ENCODE data around the gene LYPD3. TPM values are rescaled to one million over a fixed set of nuclear protein-coding genes. Genes with fewer than 3 reads are reported as not detected.
"Not testable (repeated sequence)": the region's sequence is repeated elsewhere in the genome, so short reads cannot be mapped to it uniquely, and the experiment has no call there.

The LYPD3 gene
- total RNA-seq, 1 experiment from 2014 or later: 0.78 TPM

- in situ Hi-C loops (cut with HindIII; ENCODE audit: low pct_unique_long_range_greater_than_20kb, low sequenced_read_pairs): loop anchor here (25.0 kb wide), 1 partner anchor 93 kb away; the partner anchor contains the start of genes ETHE1 and ZNF575
- peak; percentile 76 for DNase-seq (ENCODE audit: low read depth)
Observed at GRCh38 chr19:43444531-43445287, 20.7 kb downstream of the LYPD3 start.

- in situ Hi-C loops (cut with HindIII; ENCODE audit: low pct_unique_long_range_greater_than_20kb, low sequenced_read_pairs): loop anchor here (25.0 kb wide), 1 partner anchor 93 kb away; the partner anchor contains the start of genes ETHE1 and ZNF575
- DNase-seq (ENCODE audit: low read depth): not testable (repeated sequence)
Observed at GRCh38 chr19:43444091-43444490, 21.3 kb downstream of the LYPD3 start.

- in situ Hi-C loops (cut with HindIII; ENCODE audit: low pct_unique_long_range_greater_than_20kb, low sequenced_read_pairs): loop anchor here (25.0 kb wide), 1 partner anchor 96 kb away; the partner anchor contains the start of genes ETHE1 and ZNF575
- DNase-seq (ENCODE audit: low read depth): no peak
Observed at GRCh38 chr19:43441716-43442115, 23.7 kb downstream of the LYPD3 start.

- no peak for DNase-seq (ENCODE audit: low read depth)
- in situ Hi-C loops (cut with HindIII; ENCODE audit: low pct_unique_long_range_greater_than_20kb, low sequenced_read_pairs): loop anchor here (25.0 kb wide), 1 partner anchor 98 kb away; the partner anchor contains the start of genes ETHE1 and ZNF575
Observed at GRCh38 chr19:43439709-43440063, 25.7 kb downstream of the LYPD3 start.

GRCh38 chr19:43439032-43439708, 26.2 kb downstream of the LYPD3 start:
- no peak for DNase-seq (ENCODE audit: low read depth)
- in situ Hi-C loops (cut with HindIII; ENCODE audit: low pct_unique_long_range_greater_than_20kb, low sequenced_read_pairs): loop anchor here (25.0 kb wide), 1 partner anchor 98 kb away; the partner anchor contains the start of genes ETHE1 and ZNF575

- DNase-seq (ENCODE audit: low read depth): no peak
- in situ Hi-C loops (cut with HindIII; ENCODE audit: low pct_unique_long_range_greater_than_20kb, low sequenced_read_pairs): loop anchor here (25.0 kb wide), 1 partner anchor 99 kb away; the partner anchor contains the start of genes ETHE1 and ZNF575
Observed at GRCh38 chr19:43438291-43439031, 26.9 kb downstream of the LYPD3 start.

- DNase-seq (ENCODE audit: low read depth): no peak
- in situ Hi-C loops (cut with HindIII; ENCODE audit: low pct_unique_long_range_greater_than_20kb, low sequenced_read_pairs): loop anchor here (25.0 kb wide), 1 partner anchor 100 kb away; the partner anchor contains the start of genes ETHE1 and ZNF575
Observed at GRCh38 chr19:43437712-43438111, 27.7 kb downstream of the LYPD3 start.

- in situ Hi-C loops (cut with HindIII; ENCODE audit: low pct_unique_long_range_greater_than_20kb, low sequenced_read_pairs): loop anchor here (25.0 kb wide), 1 partner anchor 100 kb away; the partner anchor contains the start of genes ETHE1 and ZNF575
- DNase-seq (ENCODE audit: low read depth): not testable (repeated sequence)
Observed at GRCh38 chr19:43437284-43437683, 28.1 kb downstream of the LYPD3 start.

GRCh38 chr19:43435775-43436174, 29.6 kb downstream of the LYPD3 start:
- in situ Hi-C loops (cut with HindIII; ENCODE audit: low pct_unique_long_range_greater_than_20kb, low sequenced_read_pairs): loop anchor here (25.0 kb wide), 1 partner anchor 102 kb away; the partner anchor contains the start of genes ETHE1 and ZNF575
- no peak for DNase-seq (ENCODE audit: low read depth)

GRCh38 chr19:43433689-43434088, 31.7 kb downstream of the LYPD3 start:
- in situ Hi-C loops (cut with HindIII; ENCODE audit: low pct_unique_long_range_greater_than_20kb, low sequenced_read_pairs): loop anchor here (25.0 kb wide), 1 partner anchor 104 kb away; the partner anchor contains the start of genes ETHE1 and ZNF575

GRCh38 chr19:43433358-43433673, 32.1 kb downstream of the LYPD3 start:
- DNase-seq (ENCODE audit: low read depth): no peak
- in situ Hi-C loops (cut with HindIII; ENCODE audit: low pct_unique_long_range_greater_than_20kb, low sequenced_read_pairs): loop anchor here (25.0 kb wide), 1 partner anchor 104 kb away; the partner anchor contains the start of genes ETHE1 and ZNF575

More at GRCh38 chr19:43433689-43434088, 31.7 kb downstream of the LYPD3 start:
- DNase-seq (ENCODE audit: low read depth): no peak

- in situ Hi-C loops (cut with HindIII; ENCODE audit: low pct_unique_long_range_greater_than_20kb, low sequenced_read_pairs): loop anchor here (25.0 kb wide), 1 partner anchor 106 kb away; the partner anchor contains the start of genes ETHE1 and ZNF575
- DNase-seq (ENCODE audit: low read depth): no peak
Observed at GRCh38 chr19:43430976-43431375, 34.4 kb downstream of the LYPD3 start.

GRCh38 chr19:43430142-43430710, 35.2 kb downstream of the LYPD3 start:
- no peak for DNase-seq (ENCODE audit: low read depth)
- in situ Hi-C loops (cut with HindIII; ENCODE audit: low pct_unique_long_range_greater_than_20kb, low sequenced_read_pairs): loop anchor here (25.0 kb wide), 1 partner anchor 107 kb away; the partner anchor contains the start of genes ETHE1 and ZNF575

- DNase-seq (ENCODE audit: low read depth): no peak
- in situ Hi-C loops (cut with HindIII; ENCODE audit: low pct_unique_long_range_greater_than_20kb, low sequenced_read_pairs): loop anchor here (25.0 kb wide), 1 partner anchor 108 kb away; the partner anchor contains the start of genes ETHE1 and ZNF575
Observed at GRCh38 chr19:43429395-43429794, 36.0 kb downstream of the LYPD3 start.

- in situ Hi-C loops (cut with HindIII; ENCODE audit: low pct_unique_long_range_greater_than_20kb, low sequenced_read_pairs): loop anchor here (25.0 kb wide), 1 partner anchor 112 kb away; the partner anchor contains the start of genes ETHE1 and ZNF575
- DNase-seq (ENCODE audit: low read depth): peak; percentile 66
Observed at GRCh38 chr19:43425567-43426392, 39.6 kb downstream of the LYPD3 start.

GRCh38 chr19:43423779-43424178, 41.6 kb downstream of the LYPD3 start:
- in situ Hi-C loops (cut with HindIII; ENCODE audit: low pct_unique_long_range_greater_than_20kb, low sequenced_read_pairs): no loop called here
- no peak for DNase-seq (ENCODE audit: low read depth)

- no peak for DNase-seq (ENCODE audit: low read depth)
- in situ Hi-C loops (cut with HindIII; ENCODE audit: low pct_unique_long_range_greater_than_20kb, low sequenced_read_pairs): no loop called here
Observed at GRCh38 chr19:43422689-43423066, 42.7 kb downstream of the LYPD3 start.

All from Caki2 (cell line).